Trophoblast cell (in vitro differentiated cells and primary cell): Measurements from ENCODE around the gene EDC3.

Experiments
- DNase-seq, 2 donors: peaks; one replicate each; pipeline ENCODE4 v3.0.0-alpha.2; 2016
- H2AFZ ChIP-seq: 2 replicates; pipeline ENCODE4 v1.6.1; 2013; ENCODE audit warnings: low read length, moderate library complexity, mild to moderate bottlenecking; ENCODE audit not compliant: insufficient read depth, poor library complexity
- H2AK5ac ChIP-seq: 2 replicates; pipeline ENCODE4 v1.6.1; 2013; ENCODE audit warnings: mild to moderate bottlenecking, low read length
- H2BK120ac ChIP-seq: 2 replicates; pipeline ENCODE4 v1.6.1; 2013; ENCODE audit warnings: low read length, mild to moderate bottlenecking, moderate library complexity; ENCODE audit not compliant: insufficient read depth, poor library complexity
- H2BK12ac ChIP-seq: 2 replicates; pipeline ENCODE4 v1.6.1; 2013; ENCODE audit warnings: mild to moderate bottlenecking, low read length, moderate library complexity
- H2BK5ac ChIP-seq: 2 replicates; pipeline ENCODE4 v1.6.1; 2013; ENCODE audit warnings: low read length, low read depth, moderate library complexity, mild to moderate bottlenecking; ENCODE audit not compliant: poor library complexity
- H3K14ac ChIP-seq: 2 replicates; pipeline ENCODE4 v1.6.1; 2013; ENCODE audit warnings: mild to moderate bottlenecking, low read length
- H3K18ac ChIP-seq: 2 replicates; pipeline ENCODE4 v1.6.1; 2013; ENCODE audit warnings: mild to moderate bottlenecking, low read length
- H3K23ac ChIP-seq: 2 replicates; pipeline ENCODE4 v1.6.1; 2013; ENCODE audit warnings: low read length
- H3K27ac ChIP-seq: 2 replicates; pipeline ENCODE4 v1.5.1; 2013; ENCODE audit warnings: low read depth, mild to moderate bottlenecking, inconsistent platforms, low read length, moderate library complexity
- H3K27me3 ChIP-seq: 2 replicates; pipeline ENCODE4 v1.6.1; 2013; ENCODE audit warnings: inconsistent platforms, mild to moderate bottlenecking, low read length, moderate library complexity; ENCODE audit not compliant: insufficient read depth
- H3K36me3 ChIP-seq, 2 experiments: 1 replicate in 1 of 2; 2 replicates in 1 of 2; pipeline ENCODE4 v1.6.1; 2013; ENCODE audit warnings: low read length in 2 of 2, mild to moderate bottlenecking in 2 of 2, moderate library complexity in 1 of 2; ENCODE audit not compliant: insufficient read depth in 2 of 2, control insufficient read depth in 1 of 2
- H3K4ac ChIP-seq: 2 replicates; pipeline ENCODE4 v1.6.1; 2013; ENCODE audit warnings: low read depth, mild to moderate bottlenecking, low read length, moderate library complexity
- H3K4me1 ChIP-seq, 2 experiments: 1 replicate in 1 of 2; 2 replicates in 1 of 2; pipeline ENCODE4 v1.6.1; 2013; ENCODE audit warnings: low read length in 2 of 2, mild to moderate bottlenecking in 2 of 2, moderate library complexity in 1 of 2; ENCODE audit not compliant: insufficient read depth in 2 of 2, control insufficient read depth in 1 of 2
- H3K4me2 ChIP-seq: 2 replicates; pipeline ENCODE4 v1.6.1; 2013; ENCODE audit warnings: inconsistent platforms, mild to moderate bottlenecking, low read length, moderate library complexity
- H3K4me3 ChIP-seq: 2 replicates; pipeline ENCODE4 v1.5.1; 2013; ENCODE audit warnings: mild to moderate bottlenecking, low read depth, low read length, inconsistent platforms
- H3K79me1 ChIP-seq: one replicate; pipeline ENCODE4 v1.6.1; 2013; ENCODE audit warnings: low read length
- H3K79me2 ChIP-seq: 2 replicates; pipeline ENCODE4 v1.6.1; 2013; ENCODE audit warnings: low read length, mild to moderate bottlenecking; ENCODE audit not compliant: control insufficient read depth, insufficient read depth, poor library complexity
- H3K9ac ChIP-seq: 2 replicates; pipeline ENCODE4 v1.6.1; 2013; ENCODE audit warnings: mild to moderate bottlenecking, low read length
- H3K9me3 ChIP-seq: 2 replicates; pipeline ENCODE4 v1.6.1; 2013; ENCODE audit warnings: low read depth, mild to moderate bottlenecking, control low read depth, inconsistent platforms, low read length; ENCODE audit not compliant: insufficient read depth
- H4K12ac ChIP-seq: 2 replicates; pipeline ENCODE4 v1.6.1; 2013; ENCODE audit warnings: low read depth, mild to moderate bottlenecking, low read length, moderate library complexity
- H4K8ac ChIP-seq: 2 replicates; pipeline ENCODE4 v1.6.1; 2013; ENCODE audit warnings: low read depth, mild to moderate bottlenecking, low read length, moderate library complexity
- H4K91ac ChIP-seq: one replicate; pipeline ENCODE4 v1.6.1; 2013; ENCODE audit warnings: low read depth, mild to moderate bottlenecking, low read length, moderate library complexity
- WGBS: extraction: QIAGEN DNeasy Blood & Tissue Kit; methylation state at CpG from one replicate; pipeline ENCODE4 v1.1.7; 2013; ENCODE audit warnings: missing lambda C conversion rate; ENCODE audit not compliant: insufficient read length, insufficient coverage; ENCODE audit errors: extremely low coverage; 5-methylcytosine and 5-hydroxymethylcytosine counted together

Gene EDC3

DNA sequence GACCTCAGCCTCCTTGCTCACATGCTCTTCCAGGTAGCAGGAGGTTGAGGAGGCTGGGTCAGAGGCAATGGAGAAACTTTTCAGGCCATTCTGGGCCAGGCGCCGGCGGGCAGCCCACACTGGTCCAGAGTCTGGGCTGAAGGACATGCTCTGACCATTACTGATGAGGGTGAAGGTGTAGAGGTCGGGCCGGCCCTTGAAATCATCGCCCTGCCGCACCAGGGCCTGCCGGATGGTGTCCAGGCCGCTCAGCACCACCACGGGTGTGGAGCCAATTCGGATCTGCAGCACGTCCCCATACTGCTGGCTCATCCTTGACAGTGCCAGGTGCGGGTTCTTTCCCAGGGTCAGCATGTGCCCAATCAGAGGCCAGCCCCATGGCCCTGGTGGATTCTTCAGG is 26.8 kb upstream of the EDC3 start:
- H3K36me3 ChIP-seq: no peaks in the 10 kb centered on the region
- H4K12ac ChIP-seq: no peak overlapping the region
- H3K79me2 ChIP-seq: no peaks in the 10 kb centered on the region
- no peak overlapping the region for H2BK5ac ChIP-seq
- no peak overlapping the region for H3K4me2 ChIP-seq
- no peak overlapping the region for H4K8ac ChIP-seq
- H3K4ac ChIP-seq: no peak overlapping the region
- no peak overlapping the region for H3K18ac ChIP-seq
- H3K23ac ChIP-seq: no peak overlapping the region
- H2BK120ac ChIP-seq: no peak overlapping the region
- no peak overlapping the region for H3K9ac ChIP-seq
- H3K9me3 ChIP-seq: peaks cover 9% of the 10 kb centered on the region
- no peak overlapping the region for H3K4me3 ChIP-seq
- peaks cover 10% of the 10 kb centered on the region in 2 experiments for H3K4me1 ChIP-seq
- H3K79me1 ChIP-seq: no peaks in the 10 kb centered on the region
- H4K91ac ChIP-seq: no peak overlapping the region
- H3K27ac ChIP-seq: no peak overlapping the region
- no peak overlapping the region for H2BK12ac ChIP-seq
- no CpG with 5 or more reads among the region's 13 CpGs for WGBS
- no peak for DNase-seq
- H2AFZ ChIP-seq: no peak overlapping the region
- peaks cover 19% of the 10 kb centered on the region for H3K27me3 ChIP-seq
- no peak overlapping the region for H2AK5ac ChIP-seq
- H3K14ac ChIP-seq: no peak overlapping the region

DNA sequence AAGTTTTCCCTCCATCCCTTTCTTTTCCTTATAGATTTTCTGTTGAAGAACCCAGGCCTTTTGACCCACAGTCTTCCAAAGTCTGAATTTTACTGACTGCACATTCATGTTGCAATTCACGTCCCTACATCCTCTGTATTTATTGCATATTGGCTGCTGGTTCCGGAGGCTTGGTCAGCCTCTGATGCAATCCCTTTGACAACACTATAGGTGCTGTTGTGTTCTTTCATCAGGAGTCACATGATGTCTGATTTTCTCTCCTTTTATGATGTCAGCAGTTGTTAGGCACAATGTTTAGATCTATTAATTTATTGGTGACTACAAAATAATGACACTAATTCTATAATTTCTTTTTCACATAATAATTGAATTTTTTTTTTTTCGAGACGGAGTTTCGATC is 20.8 kb upstream of the EDC3 start:
- Histone ChIP-seq H2BK5ac (no peak overlapping the region), H2BK12ac (no peak overlapping the region), H3K27me3 (no peaks in the 10 kb centered on the region), H3K9me3 (peaks cover 3% of the 10 kb centered on the region), H4K8ac (no peak overlapping the region), H4K12ac (no peak overlapping the region), H4K91ac (no peak overlapping the region), H3K18ac (no peak overlapping the region), H3K4me2 (no peak overlapping the region), H3K36me3 (no peaks in the 10 kb centered on the region), H3K79me1 (no peaks in the 10 kb centered on the region), H2AFZ (no peak overlapping the region), H3K9ac (no peak overlapping the region), H2BK120ac (no peak overlapping the region), H3K14ac (no peak overlapping the region), H3K27ac (no peak overlapping the region), H3K79me2 (no peaks in the 10 kb centered on the region), H3K4me1 (no peaks in the 10 kb centered on the region), H3K23ac (no peak overlapping the region), H3K4me3 (no peak overlapping the region), H3K4ac (no peak overlapping the region), H2AK5ac (no peak overlapping the region)
- no peak for DNase-seq
- WGBS: no CpG with 5 or more reads among the region's 5 CpGs

DNA sequence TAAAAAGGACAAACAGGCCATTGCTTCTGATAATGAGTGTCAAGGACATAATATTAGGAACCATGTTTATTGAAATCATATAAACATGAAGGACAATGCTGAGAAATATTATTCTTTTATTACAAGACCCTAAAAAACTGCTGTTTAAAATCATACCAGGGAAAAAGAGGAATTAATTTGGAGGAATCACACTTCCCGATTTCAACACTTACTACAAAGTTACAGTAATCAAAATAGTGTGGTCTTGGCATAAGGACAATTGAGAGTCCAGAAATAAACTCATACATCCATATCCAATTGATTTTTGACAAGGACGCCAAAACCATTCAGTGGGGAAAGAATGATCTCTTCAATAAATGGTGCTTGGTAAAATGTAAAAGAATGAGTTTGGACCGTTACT is 16.5 kb upstream of the EDC3 start:
- H3K18ac ChIP-seq: no peak overlapping the region
- H2BK12ac ChIP-seq: no peak overlapping the region
- H2AK5ac ChIP-seq: no peak overlapping the region
- no CpG with 5 or more reads among the region's 3 CpGs for WGBS
- no peak overlapping the region for H3K14ac ChIP-seq
- no peaks in the 10 kb centered on the region for H3K36me3 ChIP-seq
- no peak overlapping the region for H3K4me2 ChIP-seq
- H4K91ac ChIP-seq: no peak overlapping the region
- H3K4me3 ChIP-seq: no peak overlapping the region
- no peaks in the 10 kb centered on the region for H3K4me1 ChIP-seq
- no peak overlapping the region for H4K12ac ChIP-seq
- DNase-seq: no peak
- no peak overlapping the region for H2BK5ac ChIP-seq
- H3K23ac ChIP-seq: no peak overlapping the region
- H3K79me2 ChIP-seq: no peaks in the 10 kb centered on the region
- H3K4ac ChIP-seq: no peak overlapping the region
- no peaks in the 10 kb centered on the region for H3K79me1 ChIP-seq
- H3K27me3 ChIP-seq: no peaks in the 10 kb centered on the region
- no peak overlapping the region for H3K9ac ChIP-seq
- no peaks in the 10 kb centered on the region for H3K9me3 ChIP-seq
- no peak overlapping the region for H2BK120ac ChIP-seq
- H2AFZ ChIP-seq: no peak overlapping the region
- H3K27ac ChIP-seq: no peak overlapping the region
- no peak overlapping the region for H4K8ac ChIP-seq

DNA sequence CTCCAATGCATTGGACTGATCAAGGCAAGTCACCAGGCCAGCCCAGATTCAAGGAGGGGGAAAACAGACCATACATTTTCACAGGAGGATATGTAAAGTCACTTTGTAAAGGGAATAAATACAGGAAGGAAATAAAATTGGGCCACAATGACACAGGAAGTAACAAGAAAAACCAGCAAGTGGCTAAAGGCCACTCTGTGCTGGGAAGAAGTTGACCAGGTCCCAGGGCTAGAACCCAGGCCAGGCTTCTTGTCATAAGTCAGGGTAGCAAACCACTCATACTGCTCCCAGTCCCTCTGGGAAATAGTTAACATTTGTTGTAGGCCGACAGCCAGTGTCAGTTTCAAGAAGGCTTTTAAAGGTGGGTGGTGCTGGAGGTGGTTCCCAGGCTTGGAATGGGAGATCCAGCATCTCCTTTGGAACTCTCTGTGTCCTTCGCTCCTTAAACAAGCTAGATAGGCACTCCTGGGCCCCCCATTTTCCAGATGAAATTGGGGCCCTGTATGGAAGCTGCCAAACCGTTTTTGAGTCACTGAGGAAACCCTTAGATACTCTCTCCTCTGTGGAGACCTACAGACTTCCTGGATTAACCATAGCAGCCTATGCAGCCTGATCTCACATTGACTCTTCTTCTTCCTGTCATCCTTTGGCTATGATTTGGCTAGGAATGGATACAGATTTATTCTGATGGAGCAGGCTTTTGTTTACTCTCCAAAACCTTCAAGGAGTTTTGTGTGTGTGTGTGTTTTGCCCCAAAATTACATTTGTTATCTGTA is 14.7 kb upstream of the EDC3 start:
- no peaks in the 10 kb centered on the region for H3K79me1 ChIP-seq
- no peaks in the 10 kb centered on the region for H3K36me3 ChIP-seq
- H3K4me2 ChIP-seq: no peak overlapping the region
- no peak overlapping the region for H2BK5ac ChIP-seq
- H4K12ac ChIP-seq: no peak overlapping the region
- no peak overlapping the region for H2BK120ac ChIP-seq
- H3K9ac ChIP-seq: no peak overlapping the region
- no peak overlapping the region for H2AK5ac ChIP-seq
- H3K4me1 ChIP-seq: no peaks in the 10 kb centered on the region
- no peak overlapping the region for H3K23ac ChIP-seq
- no peak overlapping the region for H3K18ac ChIP-seq
- H3K79me2 ChIP-seq: no peaks in the 10 kb centered on the region
- no peak overlapping the region for H3K27ac ChIP-seq
- H3K4ac ChIP-seq: no peak overlapping the region
- no peaks in the 10 kb centered on the region for H3K27me3 ChIP-seq
- no peak overlapping the region for H3K4me3 ChIP-seq
- no peak overlapping the region for H4K8ac ChIP-seq
- no peak overlapping the region for H4K91ac ChIP-seq
- H2AFZ ChIP-seq: no peak overlapping the region
- H3K9me3 ChIP-seq: no peaks in the 10 kb centered on the region
- H2BK12ac ChIP-seq: no peak overlapping the region
- no peak for DNase-seq
- H3K14ac ChIP-seq: no peak overlapping the region
- WGBS: no CpG with 5 or more reads among the region's 3 CpGs
